Lower leg skin (tissue), 3 donors: ENCODE results near the gene RPL32.

Source experiments
- POLR2A ChIP-seq, 2 donors: fragments of 450-650 bp; IDR thresholded peaks; one replicate each; pipeline ENCODE4 v1.6.1; 2016 to 2017; ENCODE audit warnings: antibody characterized with exemption in 2 of 2, mild to moderate bottlenecking in 1 of 2, moderate library complexity in 1 of 2
- TF ChIP-seq, protein P1 (sequence below), 3 donors: fragments of 450-650 bp; IDR thresholded peaks; one replicate each; pipeline ENCODE4 v1.5.1; 2016; ENCODE audit warnings: antibody characterized with exemption in 3 of 3, mild to moderate bottlenecking in 3 of 3, moderate library complexity in 2 of 3

- TF ChIP-seq, protein P1, sequence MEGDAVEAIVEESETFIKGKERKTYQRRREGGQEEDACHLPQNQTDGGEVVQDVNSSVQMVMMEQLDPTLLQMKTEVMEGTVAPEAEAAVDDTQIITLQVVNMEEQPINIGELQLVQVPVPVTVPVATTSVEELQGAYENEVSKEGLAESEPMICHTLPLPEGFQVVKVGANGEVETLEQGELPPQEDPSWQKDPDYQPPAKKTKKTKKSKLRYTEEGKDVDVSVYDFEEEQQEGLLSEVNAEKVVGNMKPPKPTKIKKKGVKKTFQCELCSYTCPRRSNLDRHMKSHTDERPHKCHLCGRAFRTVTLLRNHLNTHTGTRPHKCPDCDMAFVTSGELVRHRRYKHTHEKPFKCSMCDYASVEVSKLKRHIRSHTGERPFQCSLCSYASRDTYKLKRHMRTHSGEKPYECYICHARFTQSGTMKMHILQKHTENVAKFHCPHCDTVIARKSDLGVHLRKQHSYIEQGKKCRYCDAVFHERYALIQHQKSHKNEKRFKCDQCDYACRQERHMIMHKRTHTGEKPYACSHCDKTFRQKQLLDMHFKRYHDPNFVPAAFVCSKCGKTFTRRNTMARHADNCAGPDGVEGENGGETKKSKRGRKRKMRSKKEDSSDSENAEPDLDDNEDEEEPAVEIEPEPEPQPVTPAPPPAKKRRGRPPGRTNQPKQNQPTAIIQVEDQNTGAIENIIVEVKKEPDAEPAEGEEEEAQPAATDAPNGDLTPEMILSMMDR (IDR thresholded peaks at IDR 0.05) = no peak
- no peak for TF ChIP-seq POLR2A (IDR thresholded peaks at IDR 0.05)
Observed at GRCh38 chr3:12871404-12871983, 30.1 kb upstream of the RPL32 start.
